Mesodermal cell (in vitro differentiated cells): ENCODE data around the gene EIF4A3.

Source experiments
- H3K27ac ChIP-seq: 2 replicates; pipeline ENCODE4 v1.7.0; 2013; ENCODE audit warnings: mild to moderate bottlenecking, low read depth, low read length, moderate library complexity; ENCODE audit not compliant: severe bottlenecking
- H3K36me3 ChIP-seq: 2 replicates; pipeline ENCODE4 v1.7.1; 2013; ENCODE audit warnings: mild to moderate bottlenecking, low read length, moderate library complexity; ENCODE audit not compliant: control insufficient read depth, insufficient read depth
- H3K4me1 ChIP-seq: one replicate; pipeline ENCODE4 v1.7.1; 2013; ENCODE audit warnings: mild to moderate bottlenecking, low read length; ENCODE audit not compliant: insufficient read depth, control insufficient read depth, poor library complexity, severe bottlenecking
- H3K4me3 ChIP-seq: 2 replicates; pipeline ENCODE4 v1.7.0; 2013; ENCODE audit warnings: low read length, control low read depth, mild to moderate bottlenecking; ENCODE audit not compliant: insufficient read depth, poor library complexity, severe bottlenecking; ENCODE audit errors: extremely low read depth
- H3K9me3 ChIP-seq: 2 replicates; pipeline ENCODE4 v1.7.1; 2013; ENCODE audit warnings: mild to moderate bottlenecking, low read length, moderate library complexity; ENCODE audit not compliant: control insufficient read depth
- WGBS, 2 experiments: methylation state at CpG; one replicate each; pipeline ENCODE4 v1.1.5; 2013; ENCODE audit warnings: missing lambda C conversion rate in 2 of 2; ENCODE audit not compliant: insufficient coverage in 2 of 2; 5-methylcytosine and 5-hydroxymethylcytosine counted together

Gene EIF4A3

GRCh38 chr17:80185968-80186367 lies 39.0 kb upstream of the EIF4A3 start:
- Histone ChIP-seq H3K27ac (no peak overlapping the region), H3K9me3 (no peaks in the 10 kb centered on the region), H3K4me3 (no peak overlapping the region), H3K36me3 (no peaks in the 10 kb centered on the region), H3K4me1 (no peaks in the 10 kb centered on the region)
- 89 to 97% methylated on average over 8 to 9 of the region's 9 CpGs for WGBS, 2 experiments

- Histone ChIP-seq H3K4me1 (no peaks in the 10 kb centered on the region), H3K36me3 (no peaks in the 10 kb centered on the region), H3K9me3 (no peaks in the 10 kb centered on the region), H3K4me3 (no peak overlapping the region), H3K27ac (no peak overlapping the region)
- 70 to 75% methylated on average over 6 to 7 of the region's 10 CpGs for WGBS, 2 experiments
Measured at GRCh38 chr17:80184423-80184714, 37.4 kb upstream of the EIF4A3 start.

DNA sequence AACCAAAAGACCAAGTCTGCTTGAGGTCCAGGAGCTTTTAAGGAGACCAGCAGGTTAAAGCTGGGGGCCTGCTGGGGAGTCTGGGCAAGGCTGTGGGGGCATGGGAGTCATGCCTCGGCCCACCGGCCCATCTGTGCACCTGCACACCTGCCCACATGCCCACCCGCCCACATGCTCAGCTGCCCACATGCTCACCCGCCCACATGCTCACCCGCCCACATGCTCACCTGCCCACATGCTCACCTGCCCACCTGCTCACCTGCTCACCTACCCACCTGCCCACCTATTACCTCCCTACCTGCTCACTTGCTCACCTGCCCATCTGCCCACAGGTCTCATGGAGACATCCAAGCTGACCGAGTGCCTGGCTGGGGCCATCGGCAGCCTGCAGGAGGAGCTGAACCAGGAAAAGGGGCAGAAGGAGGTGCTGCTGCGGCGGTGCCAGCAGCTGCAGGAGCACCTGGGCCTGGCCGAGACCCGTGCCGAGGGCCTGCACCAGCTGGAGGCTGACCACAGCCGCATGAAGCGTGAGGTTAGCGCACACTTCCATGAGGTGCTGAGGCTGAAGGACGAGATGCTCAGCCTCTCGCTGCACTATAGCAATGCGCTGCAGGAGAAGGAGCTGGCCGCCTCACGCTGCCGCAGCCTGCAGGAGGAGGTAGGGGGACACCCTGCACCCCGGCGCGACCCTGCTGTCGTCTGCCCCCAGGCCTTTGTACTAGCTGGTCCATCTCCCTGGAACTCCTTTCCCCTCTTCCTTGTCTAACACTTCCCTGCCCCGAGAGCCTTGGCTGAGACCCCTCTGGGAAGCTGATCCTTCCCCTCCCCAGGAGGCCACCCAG lies 36.9 kb upstream of the EIF4A3 start:
- 84 to 87% methylated on average over 19 to 26 of the region's 26 CpGs for WGBS, 2 experiments
- no peaks in the 10 kb centered on the region for H3K36me3 ChIP-seq
- H3K4me3 ChIP-seq = no peak overlapping the region
- no peak overlapping the region for H3K27ac ChIP-seq
- H3K4me1 ChIP-seq = no peaks in the 10 kb centered on the region
- no peaks in the 10 kb centered on the region for H3K9me3 ChIP-seq

GRCh38 chr17:80182845-80183223 lies 35.9 kb upstream of the EIF4A3 start:
- 94 to 95% methylated on average over 9 to 10 of the region's 12 CpGs for WGBS, 2 experiments
- Histone ChIP-seq H3K4me3 (no peak overlapping the region), H3K27ac (no peak overlapping the region), H3K9me3 (no peaks in the 10 kb centered on the region), H3K4me1 (no peaks in the 10 kb centered on the region), H3K36me3 (no peaks in the 10 kb centered on the region)

GRCh38 chr17:80182118-80182844 lies 35.4 kb upstream of the EIF4A3 start:
- Histone ChIP-seq H3K4me3 (no peak overlapping the region), H3K27ac (no peak overlapping the region)

GRCh38 chr17:80181431-80181830 lies 34.5 kb upstream of the EIF4A3 start:
- Histone ChIP-seq H3K4me1 (no peaks in the 10 kb centered on the region), H3K27ac (no peak overlapping the region), H3K36me3 (no peaks in the 10 kb centered on the region), H3K9me3 (no peaks in the 10 kb centered on the region), H3K4me3 (no peak overlapping the region)
- 90 to 93% methylated on average over 14 to 16 of the region's 17 CpGs for WGBS, 2 experiments

More at GRCh38 chr17:80182118-80182844, 35.4 kb upstream of the EIF4A3 start:
- Histone ChIP-seq H3K36me3 (no peaks in the 10 kb centered on the region), H3K4me1 (no peaks in the 10 kb centered on the region), H3K9me3 (no peaks in the 10 kb centered on the region)
- 89 to 95% methylated on average over 27 to 29 of the region's 30 CpGs for WGBS, 2 experiments

- Histone ChIP-seq H3K9me3 (no peaks in the 10 kb centered on the region), H3K27ac (no peak overlapping the region), H3K4me1 (no peaks in the 10 kb centered on the region), H3K36me3 (no peaks in the 10 kb centered on the region), H3K4me3 (no peak overlapping the region)
- WGBS, 2 experiments = 89 to 94% methylated on average over 13 to 14 of the region's 14 CpGs
Measured at GRCh38 chr17:80180192-80180591, 33.3 kb upstream of the EIF4A3 start.

- no peaks in the 10 kb centered on the region for H3K36me3 ChIP-seq
- WGBS, 2 experiments = 87 to 92% methylated on average over 16 to 20 of the region's 21 CpGs
- H3K27ac ChIP-seq = no peak overlapping the region
- H3K9me3 ChIP-seq = no peaks in the 10 kb centered on the region
- H3K4me1 ChIP-seq = no peaks in the 10 kb centered on the region
- H3K4me3 ChIP-seq = no peak overlapping the region
Measured at GRCh38 chr17:80177986-80178595, 31.2 kb upstream of the EIF4A3 start.

DNA sequence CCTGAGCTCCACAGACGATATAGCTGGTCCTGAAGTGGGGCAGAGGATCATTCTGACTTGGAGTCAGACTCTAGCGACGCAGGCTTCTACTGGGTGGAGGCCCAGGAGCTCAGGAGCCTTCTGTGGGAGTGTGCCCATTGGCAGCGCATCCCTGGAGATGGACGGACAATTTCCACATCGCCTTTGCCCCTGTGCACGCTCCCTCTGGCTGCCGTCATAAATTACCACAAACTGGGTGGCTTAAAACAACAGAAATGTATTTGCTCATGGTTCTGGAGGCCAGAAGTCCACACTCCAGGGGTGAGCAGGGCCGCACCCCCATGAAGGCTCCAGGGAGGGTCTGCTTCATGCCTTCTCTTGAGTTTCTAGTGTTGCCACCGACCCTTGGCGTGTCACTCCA lies 29.8 kb upstream of the EIF4A3 start:
- no peaks in the 10 kb centered on the region for H3K9me3 ChIP-seq
- H3K27ac ChIP-seq = no peak overlapping the region
- 94 to 98% methylated on average over 9 to 11 of the region's 11 CpGs for WGBS, 2 experiments
- no peaks in the 10 kb centered on the region for H3K36me3 ChIP-seq
- no peak overlapping the region for H3K4me3 ChIP-seq
- H3K4me1 ChIP-seq = no peaks in the 10 kb centered on the region

- Histone ChIP-seq H3K4me3 (no peak overlapping the region), H3K27ac (no peak overlapping the region), H3K4me1 (no peaks in the 10 kb centered on the region), H3K9me3 (no peaks in the 10 kb centered on the region), H3K36me3 (no peaks in the 10 kb centered on the region)
- WGBS, 2 experiments = 60 to 100% methylated on average over 1 to 2 of the region's 6 CpGs
Measured at GRCh38 chr17:80173916-80174315, 27.0 kb upstream of the EIF4A3 start.

DNA sequence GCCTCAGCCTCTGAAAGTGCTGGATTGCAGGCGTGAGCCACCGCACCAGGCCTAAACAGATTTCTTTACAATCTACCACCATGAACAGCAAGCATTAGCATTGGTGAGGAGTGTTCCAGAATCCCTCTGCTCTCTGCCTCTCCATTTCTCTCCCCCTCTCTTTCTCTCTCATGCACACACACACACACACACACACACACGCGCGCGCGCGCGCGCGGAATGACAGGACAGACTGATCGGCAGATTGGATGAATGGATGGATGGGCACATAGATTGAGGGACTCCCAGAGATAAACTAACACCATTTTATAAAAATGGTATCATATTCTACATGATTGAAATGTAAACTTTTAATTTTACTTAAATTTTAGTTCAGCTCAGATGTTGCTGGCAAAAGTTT lies 26.2 kb upstream of the EIF4A3 start:
- Histone ChIP-seq H3K36me3 (no peaks in the 10 kb centered on the region), H3K4me3 (no peak overlapping the region), H3K9me3 (no peaks in the 10 kb centered on the region), H3K4me1 (no peaks in the 10 kb centered on the region), H3K27ac (no peak overlapping the region)
- WGBS, 2 experiments = 100% methylated on average over 2 of the region's 12 CpGs
